ENCODE data around the gene FEN1.

Gene FEN1

DNA sequence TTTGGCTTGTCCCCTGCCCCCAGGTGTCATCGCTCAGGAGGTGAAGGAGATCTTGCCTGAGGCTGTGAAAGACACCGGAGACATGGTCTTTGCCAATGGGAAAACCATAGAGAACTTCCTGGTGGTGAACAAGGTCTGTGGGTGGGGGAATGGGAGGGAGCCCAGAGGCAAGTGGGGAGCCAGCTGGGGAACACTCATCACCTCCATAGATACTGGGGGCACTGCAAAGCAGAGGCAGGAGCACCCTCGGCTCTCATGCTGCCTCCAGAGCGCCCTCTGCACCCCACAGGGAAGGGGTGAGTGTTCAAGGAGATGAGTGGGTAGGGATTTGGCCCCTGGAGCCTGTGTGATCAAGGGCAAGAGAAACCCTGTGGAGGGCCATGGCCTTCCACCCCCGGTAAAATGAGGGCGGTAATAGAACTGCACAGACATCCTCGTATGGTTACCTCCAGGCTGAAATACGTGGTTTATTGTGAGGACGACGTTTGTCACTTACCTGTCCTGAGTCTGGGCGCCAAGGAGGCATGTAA is 14.3 kb upstream of the FEN1 start:
- FAIRE-seq: no peak
- DNase-seq (ENCODE audit: insufficient read length): no peak
- TF ChIP-seq POLR2AphosphoS5 (IDR thresholded peaks at IDR 0.05; ENCODE audit: low read depth, low read length) (no peak), TAF1 (IDR thresholded peaks at IDR 0.05; ENCODE audit: borderline replicate concordance, low read depth, low read length) (no peak), POLR2A (IDR thresholded peaks at IDR 0.05; ENCODE audit: low read depth, low read length) (no peak)

DNA sequence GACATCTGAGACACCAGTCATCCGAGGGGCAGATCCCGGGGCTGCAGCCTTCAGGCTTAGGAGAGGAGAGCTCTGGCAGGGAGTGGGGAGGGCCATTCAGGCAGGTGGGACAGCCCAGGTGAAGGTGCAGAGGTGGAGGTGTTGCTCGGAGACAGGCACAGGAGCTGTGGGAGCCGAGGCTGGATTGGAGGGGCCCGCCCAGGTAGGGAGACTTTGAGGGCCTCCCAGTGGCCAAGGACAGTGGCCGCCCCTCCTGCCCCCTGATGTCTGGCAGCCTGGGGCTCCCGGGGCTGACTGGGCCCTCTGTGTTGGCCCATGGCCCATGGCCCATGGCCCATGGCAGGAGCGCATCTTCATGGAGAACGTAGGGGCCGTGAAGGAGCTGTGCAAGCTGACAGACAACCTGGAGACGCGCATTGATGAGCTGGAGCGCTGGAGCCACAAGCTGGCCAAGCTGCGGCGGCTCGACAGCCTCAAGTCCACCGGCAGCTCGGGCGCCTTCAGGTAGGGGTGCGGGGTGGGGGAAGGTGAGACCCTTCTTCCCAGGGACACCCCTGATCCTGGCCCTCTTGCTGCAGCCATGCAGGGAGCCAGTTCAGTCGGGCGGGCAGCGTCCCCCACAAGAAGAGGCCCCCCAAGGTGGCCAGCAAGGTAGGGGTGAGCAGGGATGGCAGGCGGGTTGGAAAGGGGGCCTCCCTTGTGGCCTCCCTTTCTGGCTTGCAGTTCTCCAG is 13.6 kb upstream of the FEN1 start:
- TF ChIP-seq POLR2AphosphoS5 (IDR thresholded peaks at IDR 0.05; ENCODE audit: low read depth, low read length) (no peak), POLR2A (IDR thresholded peaks at IDR 0.05; ENCODE audit: low read depth, low read length) (no peak), TAF1 (IDR thresholded peaks at IDR 0.05; ENCODE audit: borderline replicate concordance, low read depth, low read length) (no peak)
- DNase-seq (ENCODE audit: insufficient read length): peak; percentile 13
- FAIRE-seq: no peak

DNA sequence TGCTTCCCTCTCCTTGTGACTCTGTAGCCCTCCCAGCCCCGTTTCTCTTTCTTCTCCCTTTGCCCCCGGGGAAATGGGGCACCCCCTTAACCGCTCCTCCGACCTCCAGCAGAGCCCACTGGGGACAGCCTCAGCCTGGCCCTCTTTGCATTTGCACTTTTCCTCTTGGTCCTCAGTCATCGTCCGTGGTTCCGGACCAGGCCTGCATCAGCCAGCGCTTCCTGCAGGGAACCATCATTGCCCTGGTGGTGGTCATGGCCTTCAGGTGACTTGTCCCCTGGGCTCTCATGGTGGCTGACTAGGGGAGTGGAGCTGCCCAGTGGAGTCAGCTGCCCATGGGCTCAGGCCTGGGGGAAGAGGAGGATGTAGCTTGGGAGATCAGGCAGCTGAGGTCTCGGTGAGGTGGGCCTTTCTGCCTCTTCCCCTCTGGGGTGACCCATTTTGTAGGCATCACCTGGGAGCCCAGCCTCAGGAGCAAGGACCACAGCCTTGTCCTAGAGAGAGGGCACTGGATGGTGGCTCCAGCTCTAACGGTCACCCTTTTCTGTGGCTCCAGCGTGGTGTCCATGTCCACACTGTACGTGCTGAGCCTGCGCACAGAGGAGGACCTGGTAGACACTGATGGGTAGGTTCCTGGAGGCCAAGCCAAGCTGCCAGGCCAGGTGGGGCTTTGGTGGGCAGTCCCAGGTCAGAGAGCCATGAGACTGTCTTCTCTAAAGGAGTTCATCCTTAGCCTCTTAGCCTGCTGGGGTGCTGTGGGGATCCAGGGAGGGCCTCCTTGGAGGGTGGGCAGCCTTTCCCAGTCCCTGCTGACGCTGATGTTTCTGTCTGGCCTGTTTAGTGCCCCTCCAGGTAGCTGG is 12.8 kb upstream of the FEN1 start:
- peak; percentile 13 for DNase-seq (ENCODE audit: insufficient read length)
- no peak for FAIRE-seq
- no peak for TF ChIP-seq POLR2AphosphoS5 (IDR thresholded peaks at IDR 0.05; ENCODE audit: low read depth, low read length)
- no peak for TF ChIP-seq TAF1 (IDR thresholded peaks at IDR 0.05; ENCODE audit: borderline replicate concordance, low read depth, low read length)
- no peak for TF ChIP-seq POLR2A (IDR thresholded peaks at IDR 0.05; ENCODE audit: low read depth, low read length)

DNA sequence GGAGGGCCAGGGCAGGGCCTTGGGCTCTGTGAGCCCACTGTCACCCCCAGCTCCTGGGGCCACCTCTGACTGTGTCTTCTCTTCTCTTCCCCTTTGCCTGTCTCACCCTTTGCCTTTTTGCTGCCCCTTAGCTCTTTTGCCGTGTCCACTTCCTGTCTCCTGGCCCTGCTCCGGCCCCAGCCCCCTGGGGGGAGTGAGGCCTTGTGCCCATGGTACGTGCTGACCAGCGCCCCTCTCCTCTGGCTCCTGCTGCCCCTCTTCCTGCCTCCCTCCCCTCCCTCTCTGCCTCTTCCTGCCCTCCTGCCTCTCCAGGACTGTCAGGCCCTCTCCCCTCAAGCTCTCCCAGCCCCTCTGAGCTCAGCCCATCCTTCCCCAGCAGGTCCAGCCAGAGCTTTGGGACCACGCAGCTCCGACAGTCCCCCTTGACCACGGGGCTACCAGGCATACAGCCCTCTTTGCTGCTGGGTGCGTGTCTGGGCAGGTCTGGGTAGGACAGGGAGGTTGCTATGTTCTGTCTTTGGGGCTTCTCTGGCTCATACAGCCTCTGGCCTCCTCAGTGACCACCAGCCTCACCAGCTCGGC is 12.0 kb upstream of the FEN1 start:
- TF ChIP-seq POLR2A (IDR thresholded peaks at IDR 0.05; ENCODE audit: low read depth, low read length) (no peak), POLR2AphosphoS5 (IDR thresholded peaks at IDR 0.05; ENCODE audit: low read depth, low read length) (no peak), TAF1 (IDR thresholded peaks at IDR 0.05; ENCODE audit: borderline replicate concordance, low read depth, low read length) (no peak)

DNA sequence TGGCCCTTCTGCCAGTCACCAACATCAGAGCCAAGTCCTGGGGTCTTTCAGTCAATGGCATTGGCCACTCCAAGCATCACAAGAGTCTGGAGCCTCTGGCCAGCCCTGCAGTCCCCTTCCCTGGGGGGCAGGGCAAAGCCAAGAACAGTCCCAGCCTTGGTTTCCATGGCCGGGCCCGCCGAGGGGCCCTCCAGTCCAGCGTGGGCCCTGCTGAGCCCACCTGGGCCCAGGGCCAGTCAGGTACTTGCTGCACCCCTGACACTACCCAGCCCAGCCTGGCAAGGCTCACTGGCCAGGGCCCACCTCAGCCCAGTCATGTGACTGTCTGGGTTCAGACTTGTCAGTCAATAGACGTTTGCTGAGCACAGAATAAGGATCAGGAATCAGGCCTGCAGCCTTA is 11.1 kb upstream of the FEN1 start:
- TF ChIP-seq TAF1 (IDR thresholded peaks at IDR 0.05; ENCODE audit: borderline replicate concordance, low read depth, low read length) (no peak), POLR2A (IDR thresholded peaks at IDR 0.05; ENCODE audit: low read depth, low read length) (no peak), POLR2AphosphoS5 (IDR thresholded peaks at IDR 0.05; ENCODE audit: low read depth, low read length) (no peak)
- FAIRE-seq (no peak), DNase-seq (ENCODE audit: insufficient read length) (no peak)

More for the DNA sequence above, 12.0 kb upstream of the FEN1 start:
- FAIRE-seq (no peak), DNase-seq (ENCODE audit: insufficient read length) (no peak)

DNA sequence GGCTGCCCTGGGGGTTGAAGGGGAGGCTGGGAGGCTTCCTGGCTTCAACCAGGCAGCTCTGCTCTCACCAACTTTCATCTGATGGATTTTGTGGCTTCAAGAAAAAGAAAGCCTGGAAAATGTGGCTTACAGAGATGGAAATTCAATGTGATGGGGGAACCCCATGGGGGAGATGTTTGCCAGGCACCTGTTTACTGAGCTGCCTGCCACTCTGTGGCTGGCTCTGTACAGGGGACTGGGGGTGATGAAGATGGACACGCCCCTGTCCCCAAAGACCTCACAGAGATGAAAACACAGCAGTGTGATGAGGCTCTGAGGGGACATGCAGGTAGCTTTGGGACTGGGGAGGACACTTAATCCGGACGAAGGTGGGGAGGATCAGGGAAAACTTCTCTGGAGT is 10.4 kb upstream of the FEN1 start:
- TF ChIP-seq TAF1 (IDR thresholded peaks at IDR 0.05; ENCODE audit: borderline replicate concordance, low read depth, low read length): no peak
- FAIRE-seq (no peak), DNase-seq (ENCODE audit: insufficient read length) (no peak)

DNA sequence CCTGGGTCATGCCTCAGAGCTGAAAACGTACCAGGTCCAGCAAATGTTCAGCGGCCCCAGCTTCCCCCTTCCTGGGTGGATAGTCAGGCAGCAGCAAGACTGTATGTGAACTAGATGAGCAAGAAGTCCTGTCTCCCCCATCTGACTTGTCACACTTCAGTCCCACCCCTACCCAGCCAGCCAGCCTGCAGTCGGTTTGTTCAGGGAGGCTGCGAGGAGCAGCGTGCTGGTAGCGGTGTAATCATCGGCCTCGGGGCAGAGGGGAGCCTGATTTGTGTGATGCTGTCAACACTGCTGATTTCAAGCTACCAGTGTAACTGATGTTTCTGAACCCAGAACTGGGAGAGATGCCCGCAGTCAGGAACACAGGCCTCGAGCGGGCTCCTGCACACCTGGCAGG is 9.9 kb upstream of the FEN1 start:
- DNase-seq (ENCODE audit: insufficient read length): no peak

DNA sequence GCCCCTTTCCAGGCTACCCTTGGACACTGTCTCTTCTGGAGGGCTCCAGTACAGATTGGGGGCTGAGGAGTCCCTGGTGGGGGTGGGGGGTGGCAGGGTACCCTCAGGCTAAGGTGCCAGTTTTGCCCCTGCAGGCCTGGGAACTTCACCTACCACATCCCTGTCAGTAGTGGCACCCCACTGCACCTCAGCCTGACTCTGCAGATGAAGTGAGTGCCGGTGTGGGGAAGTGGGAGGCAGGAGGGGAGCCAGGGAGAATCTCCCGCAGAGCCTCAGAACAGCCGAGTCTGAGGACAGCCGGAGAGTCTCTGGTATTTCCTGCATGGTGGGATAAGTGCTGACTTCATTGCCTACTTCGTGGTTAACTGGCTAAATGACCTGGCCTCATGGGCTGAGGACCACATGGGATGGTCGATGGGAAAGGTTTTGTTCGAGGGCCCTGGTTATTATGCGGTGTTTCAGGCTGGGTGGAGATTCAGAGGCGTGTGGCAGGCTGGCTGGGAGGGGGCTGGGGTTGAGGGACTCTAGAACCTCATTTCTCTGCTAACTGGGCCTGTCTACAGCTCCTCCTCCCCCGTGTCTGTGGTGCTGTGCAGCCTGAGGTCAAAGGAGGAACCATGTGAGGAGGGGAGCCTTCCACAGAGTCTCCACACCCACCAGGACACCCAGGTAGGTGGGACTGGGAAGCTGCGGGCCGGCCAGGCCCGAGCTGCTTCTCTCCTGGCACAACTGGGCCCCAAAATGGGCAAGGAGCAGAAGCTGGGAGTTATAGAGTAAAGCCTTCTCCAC is 8.8 kb upstream of the FEN1 start:
- FAIRE-seq (no peak), DNase-seq (ENCODE audit: insufficient read length) (no peak)
- TF ChIP-seq TAF1 (IDR thresholded peaks at IDR 0.05; ENCODE audit: borderline replicate concordance, low read depth, low read length): no peak
- TF ChIP-seq POLR2A (IDR thresholded peaks at IDR 0.05; ENCODE audit: low read depth, low read length): no peak; the same call in 1 of the 2 replicates
- no peak for TF ChIP-seq POLR2AphosphoS5 (IDR thresholded peaks at IDR 0.05; ENCODE audit: low read depth, low read length)

More for the DNA sequence above, 9.9 kb upstream of the FEN1 start:
- FAIRE-seq: no peak
- TF ChIP-seq POLR2AphosphoS5 (IDR thresholded peaks at IDR 0.05; ENCODE audit: low read depth, low read length): no peak
- no peak for TF ChIP-seq POLR2A (IDR thresholded peaks at IDR 0.05; ENCODE audit: low read depth, low read length)
- TF ChIP-seq TAF1 (IDR thresholded peaks at IDR 0.05; ENCODE audit: borderline replicate concordance, low read depth, low read length): no peak

DNA sequence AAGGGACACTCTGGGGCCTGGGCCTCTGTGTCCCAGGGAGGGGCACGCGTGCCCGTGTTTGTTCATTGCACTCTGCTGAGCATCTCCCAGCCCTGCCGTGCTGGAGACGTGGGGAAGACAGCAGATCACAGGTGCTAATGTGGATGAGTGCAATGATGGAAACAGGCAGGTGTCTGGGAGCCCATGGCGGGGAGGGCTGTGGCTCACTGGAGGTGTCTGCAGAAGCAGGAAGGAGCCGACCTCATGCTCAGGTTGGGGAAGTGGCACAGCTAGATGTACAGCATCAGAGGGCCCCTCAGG is 8.3 kb upstream of the FEN1 start:
- FAIRE-seq: no peak
- TF ChIP-seq TAF1 (IDR thresholded peaks at IDR 0.05; ENCODE audit: borderline replicate concordance, low read depth, low read length): no peak
- no peak for TF ChIP-seq POLR2A (IDR thresholded peaks at IDR 0.05; ENCODE audit: low read depth, low read length)
- TF ChIP-seq POLR2AphosphoS5 (IDR thresholded peaks at IDR 0.05; ENCODE audit: low read depth, low read length): no peak
- no peak for DNase-seq (ENCODE audit: insufficient read length)

DNA sequence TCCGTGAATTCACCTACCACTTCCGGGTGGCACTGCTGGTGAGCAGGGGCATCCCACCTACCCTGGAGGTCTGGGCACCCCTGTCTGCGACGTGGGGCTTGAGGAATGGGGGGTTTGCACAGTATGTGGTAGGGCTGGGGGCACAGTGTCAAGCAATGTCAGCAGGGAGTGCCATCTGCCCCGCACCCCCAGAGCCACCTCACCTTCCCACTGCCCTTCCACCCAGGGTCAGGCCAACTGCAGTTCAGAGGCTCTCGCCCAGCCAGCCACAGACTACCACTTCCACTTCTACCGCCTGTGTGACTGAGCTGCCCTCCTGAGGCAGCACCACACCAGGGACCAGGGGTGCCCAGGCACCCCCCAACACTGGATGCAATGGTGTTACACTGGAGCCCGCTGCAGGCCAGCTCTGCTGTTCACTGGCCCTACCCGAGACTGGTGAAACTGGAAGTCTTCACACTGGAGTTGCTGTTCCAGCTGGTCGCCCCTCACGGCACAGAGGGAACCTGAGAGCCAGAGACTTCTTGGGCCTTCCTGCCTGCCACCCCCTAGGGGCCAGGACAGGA is 6.8 kb upstream of the FEN1 start:
- FAIRE-seq (peak; percentile 46), DNase-seq (ENCODE audit: insufficient read length) (no peak)
- 0 out of 2 replicates have a peak, but pooled peaks have one; percentile 19 for TF ChIP-seq POLR2A (IDR thresholded peaks at IDR 0.05; ENCODE audit: low read depth, low read length)
- TF ChIP-seq POLR2AphosphoS5 (IDR thresholded peaks at IDR 0.05; ENCODE audit: low read depth, low read length): no peak
